ENCODE measurements around the gene CDK19. TPM values are rescaled to one million over a fixed set of nuclear protein-coding genes. Genes with fewer than 3 reads are reported as not detected.

Gene CDK19
- total RNA-seq, 2 donors from 2014 or later: 16.8 to 20.8 TPM

DNA sequence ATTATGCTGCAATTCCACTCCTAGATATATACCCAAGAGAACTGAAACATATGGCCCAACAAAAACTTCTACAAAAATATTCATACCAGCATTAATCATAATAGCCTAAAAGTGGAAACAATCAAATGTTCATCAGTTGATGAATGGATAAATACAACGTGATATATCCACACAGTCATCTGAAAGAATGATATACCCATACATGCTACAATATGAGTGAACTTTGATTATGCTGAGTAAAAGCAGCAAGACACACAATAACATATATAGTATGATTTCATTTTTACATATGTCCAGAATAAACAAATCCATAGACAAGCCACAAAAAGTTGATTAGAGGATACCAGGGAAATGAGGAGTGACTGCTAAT is 30.7 kb downstream of the CDK19 start:
- no peaks in the 10 kb centered on the region for H3K27me3 Mint-ChIP-seq (ENCODE audit: insufficient read depth)
- H3K9ac ChIP-seq (ENCODE audit: extremely low read depth, low read length, poor library complexity, severe bottlenecking): no peak overlapping the region

DNA sequence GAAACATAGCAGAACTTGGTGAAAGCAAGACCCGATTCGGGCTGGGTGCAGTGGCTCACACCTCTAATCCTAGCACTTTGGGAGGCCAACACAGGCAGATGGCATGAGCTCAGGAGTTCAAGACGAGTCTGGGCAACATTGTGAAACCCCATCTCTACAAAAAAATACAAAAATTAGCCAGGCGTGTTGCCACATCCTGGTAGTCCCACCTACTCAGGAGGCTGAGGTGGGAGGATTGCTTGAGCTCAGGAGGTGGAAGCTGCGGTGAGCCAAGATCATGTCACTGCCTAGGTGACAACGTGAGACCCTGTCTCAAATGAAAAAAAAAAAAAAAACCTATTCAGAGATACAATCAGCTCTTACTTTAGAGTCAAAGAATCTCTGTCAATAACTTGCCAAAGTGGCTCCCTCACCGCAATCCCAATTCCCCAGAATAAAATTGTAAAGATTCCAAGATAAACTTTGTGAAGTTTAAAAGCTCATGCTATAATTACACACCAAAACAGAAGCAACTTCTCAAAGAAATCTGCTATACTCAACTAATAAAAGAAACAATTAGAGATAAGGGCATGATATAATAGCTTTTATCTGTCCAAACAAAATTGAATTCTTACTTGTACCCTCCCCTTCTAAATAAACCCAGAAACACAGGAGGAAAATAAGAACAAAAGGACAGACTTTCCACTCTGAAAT is 33.6 kb downstream of the CDK19 start:
- 95 to 97% methylated on average over 5 to 7 of the region's 7 CpGs for WGBS, 2 experiments (ENCODE audit: insufficient coverage in 1 of 2, insufficient read length in 1 of 2)
- Histone ChIP-seq H3K4me3 (ENCODE audit: low read length) (no peak overlapping the region), H3K27ac (ENCODE audit: low read depth, low read length) (no peak overlapping the region), H3K4me1 (ENCODE audit: control insufficient read depth, insufficient read depth, low read length) (no peaks in the 10 kb centered on the region), H3K36me3 (ENCODE audit: control insufficient read depth, insufficient read depth, low read length) (no peaks in the 10 kb centered on the region), H3K27me3 (ENCODE audit: control insufficient read depth, insufficient read depth, low read length, poor library complexity, severe bottlenecking) (no peaks in the 10 kb centered on the region), H3K9me3 (ENCODE audit: control insufficient read depth, low read length) (peaks cover 8% of the 10 kb centered on the region), H3K9ac (ENCODE audit: extremely low read depth, low read length, poor library complexity, severe bottlenecking) (no peak overlapping the region)
- Mint-ChIP-seq H3K27me3 (ENCODE audit: insufficient read depth) (no peaks in the 10 kb centered on the region), H3K4me3 (no peak overlapping the region), H3K9me3 (peaks cover 13% of the 10 kb centered on the region), H3K4me1 (peaks cover 7% of the 10 kb centered on the region), H3K27ac (no peak overlapping the region), H3K36me3 (ENCODE audit: low read depth) (peaks cover 16% of the 10 kb centered on the region)
- no peak for DNase-seq
- TF ChIP-seq, protein P1, sequence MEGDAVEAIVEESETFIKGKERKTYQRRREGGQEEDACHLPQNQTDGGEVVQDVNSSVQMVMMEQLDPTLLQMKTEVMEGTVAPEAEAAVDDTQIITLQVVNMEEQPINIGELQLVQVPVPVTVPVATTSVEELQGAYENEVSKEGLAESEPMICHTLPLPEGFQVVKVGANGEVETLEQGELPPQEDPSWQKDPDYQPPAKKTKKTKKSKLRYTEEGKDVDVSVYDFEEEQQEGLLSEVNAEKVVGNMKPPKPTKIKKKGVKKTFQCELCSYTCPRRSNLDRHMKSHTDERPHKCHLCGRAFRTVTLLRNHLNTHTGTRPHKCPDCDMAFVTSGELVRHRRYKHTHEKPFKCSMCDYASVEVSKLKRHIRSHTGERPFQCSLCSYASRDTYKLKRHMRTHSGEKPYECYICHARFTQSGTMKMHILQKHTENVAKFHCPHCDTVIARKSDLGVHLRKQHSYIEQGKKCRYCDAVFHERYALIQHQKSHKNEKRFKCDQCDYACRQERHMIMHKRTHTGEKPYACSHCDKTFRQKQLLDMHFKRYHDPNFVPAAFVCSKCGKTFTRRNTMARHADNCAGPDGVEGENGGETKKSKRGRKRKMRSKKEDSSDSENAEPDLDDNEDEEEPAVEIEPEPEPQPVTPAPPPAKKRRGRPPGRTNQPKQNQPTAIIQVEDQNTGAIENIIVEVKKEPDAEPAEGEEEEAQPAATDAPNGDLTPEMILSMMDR (conservative IDR thresholded peaks at IDR 0.05): no peak

More for the DNA sequence above, 30.7 kb downstream of the CDK19 start:
- Mint-ChIP-seq H3K4me1 (peaks cover 7% of the 10 kb centered on the region), H3K36me3 (ENCODE audit: low read depth) (peaks cover 36% of the 10 kb centered on the region), H3K4me3 (no peak overlapping the region), H3K27ac (no peak overlapping the region), H3K9me3 (peaks cover 39% of the 10 kb centered on the region)
- DNase-seq: no peak
- Histone ChIP-seq H3K27ac (ENCODE audit: low read depth, low read length) (no peak overlapping the region), H3K4me3 (ENCODE audit: low read length) (no peak overlapping the region), H3K9me3 (ENCODE audit: control insufficient read depth, low read length) (peaks cover 36% of the 10 kb centered on the region), H3K4me1 (ENCODE audit: control insufficient read depth, insufficient read depth, low read length) (no peaks in the 10 kb centered on the region), H3K36me3 (ENCODE audit: control insufficient read depth, insufficient read depth, low read length) (peaks cover 12% of the 10 kb centered on the region), H3K27me3 (ENCODE audit: control insufficient read depth, insufficient read depth, low read length, poor library complexity, severe bottlenecking) (no peaks in the 10 kb centered on the region)
- TF ChIP-seq, protein P1 (conservative IDR thresholded peaks at IDR 0.05): no peak
- 100% methylated on average over 1 of the region's 1 CpG; no CpG with 5 or more reads in 1 of the 2 experiments for WGBS, 2 experiments (ENCODE audit: insufficient coverage in 1 of 2, insufficient read length in 1 of 2)

DNA sequence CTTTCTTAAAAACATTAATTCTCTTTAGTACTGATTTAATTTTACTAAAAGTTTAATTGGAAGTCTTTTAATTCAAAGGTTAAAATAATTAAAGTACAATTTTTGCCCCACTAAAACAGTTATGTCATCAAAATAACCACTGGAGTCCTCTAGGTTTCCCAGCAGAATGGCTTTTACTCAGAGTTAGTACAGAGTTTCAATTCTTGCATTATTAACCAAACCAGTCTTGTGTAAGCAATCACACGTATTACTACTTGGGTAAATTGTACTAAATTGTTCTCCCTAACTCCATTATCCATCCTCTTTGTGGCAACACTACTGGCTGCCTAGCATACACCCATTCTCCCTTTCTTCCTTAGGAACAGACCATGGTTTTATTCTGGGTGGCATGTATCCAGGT is 36.9 kb downstream of the CDK19 start:
- no peak overlapping the region for H3K9ac ChIP-seq (ENCODE audit: extremely low read depth, low read length, poor library complexity, severe bottlenecking)
- no peaks in the 10 kb centered on the region for H3K27me3 Mint-ChIP-seq (ENCODE audit: insufficient read depth)
- peaks cover 3% of the 10 kb centered on the region for H3K36me3 Mint-ChIP-seq (ENCODE audit: low read depth)
- H3K27ac Mint-ChIP-seq: no peak overlapping the region
- 94 to 100% methylated on average over 1 of the region's 1 CpG for WGBS, 2 experiments (ENCODE audit: insufficient coverage in 1 of 2, insufficient read length in 1 of 2)
- H3K27me3 ChIP-seq (ENCODE audit: control insufficient read depth, insufficient read depth, low read length, poor library complexity, severe bottlenecking): no peaks in the 10 kb centered on the region
- H3K4me1 Mint-ChIP-seq: peaks cover 7% of the 10 kb centered on the region
- no peak for DNase-seq
- H3K4me3 ChIP-seq (ENCODE audit: low read length): no peak overlapping the region
- H3K4me1 ChIP-seq (ENCODE audit: control insufficient read depth, insufficient read depth, low read length): no peaks in the 10 kb centered on the region
- H3K27ac ChIP-seq (ENCODE audit: low read depth, low read length): no peak overlapping the region
- H3K4me3 Mint-ChIP-seq: no peak overlapping the region
- H3K9me3 ChIP-seq (ENCODE audit: control insufficient read depth, low read length): no peaks in the 10 kb centered on the region
- no peaks in the 10 kb centered on the region for H3K9me3 Mint-ChIP-seq
- no peaks in the 10 kb centered on the region for H3K36me3 ChIP-seq (ENCODE audit: control insufficient read depth, insufficient read depth, low read length)
- TF ChIP-seq, protein P1 (conservative IDR thresholded peaks at IDR 0.05): no peak
